Vagina (tissue), 2 donors: ENCODE data around the gene HDHD3.

Source experiments
- CTCF ChIP-seq, 3 experiments: fragments of 450-650 bp in 2 of 3; fragments of 200-600 bp in 1 of 3; sonication (generic) in 1 of 3; IDR thresholded peaks; one replicate each; pipeline ENCODE4 v1.5.1; 2017 to 2019; ENCODE audit warnings: antibody characterized with exemption in 3 of 3, mild to moderate bottlenecking in 2 of 3, moderate library complexity in 2 of 3
- POLR2AphosphoS5 ChIP-seq, 2 donors: sonication (generic); formaldehyde crosslinking; IDR thresholded peaks; one replicate each; pipeline ENCODE4 v1.9.0; 2017; ENCODE audit warnings: antibody characterized with exemption in 2 of 2, mild to moderate bottlenecking in 2 of 2, low read depth in 1 of 2; ENCODE audit not compliant: insufficient read depth in 1 of 2

GRCh38 chr9:113417370-113417769, 40.6 kb upstream of the HDHD3 start:
- TF ChIP-seq POLR2AphosphoS5 (IDR thresholded peaks at IDR 0.05; ENCODE audit: insufficient read depth in 1 of 2, low read depth in 1 of 2) (no peak), CTCF (IDR thresholded peaks at IDR 0.05) (no peak)
